Neural progenitor cell (in vitro differentiated cells): Measurements from ENCODE around the gene BBS1. TPM values are rescaled to one million over a fixed set of nuclear protein-coding genes. Genes with fewer than 3 reads are reported as not detected.

Experiments
- DNase-seq: peaks from one replicate; pipeline ENCODE4 v3.0.0-alpha.2; 2016; ENCODE audit warnings: low spot score
- H2AFZ ChIP-seq: fragments of 200-600 bp; sonication (generic); replicated peaks from 2 replicates; pipeline ENCODE4 v1.6.1; 2016; ENCODE audit warnings: antibody characterized with exemption
- H3F3A ChIP-seq: fragments of 200-600 bp; sonication (generic); 2 replicates; pipeline ENCODE4 v1.6.1; 2016; ENCODE audit warnings: antibody characterized with exemption, low read depth
- H3K27ac ChIP-seq: fragments of 200-600 bp; sonication (generic); 2 replicates; pipeline ENCODE4 v1.5.1; 2016; ENCODE audit warnings: mild to moderate bottlenecking
- H3K27me3 ChIP-seq: fragments of 200-600 bp; sonication (generic); 2 replicates; pipeline ENCODE4 v1.6.1; 2016; ENCODE audit warnings: mild to moderate bottlenecking, moderate library complexity
- H3K36me3 ChIP-seq: fragments of 200-600 bp; sonication (generic); 2 replicates; pipeline ENCODE4 v1.5.1; 2016
- H3K4me1 ChIP-seq: fragments of 200-600 bp; sonication (generic); 2 replicates; pipeline ENCODE4 v1.6.1; 2016; ENCODE audit warnings: mixed run types
- H3K4me2 ChIP-seq: fragments of 200-600 bp; sonication (generic); 2 replicates; pipeline ENCODE4 v1.6.1; 2016
- H3K4me3 ChIP-seq: fragments of 200-600 bp; sonication (generic); 2 replicates; pipeline ENCODE4 v1.5.1; 2016
- H3K79me2 ChIP-seq: fragments of 200-600 bp; sonication (generic); 2 replicates; pipeline ENCODE4 v1.6.1; 2016; ENCODE audit warnings: low read depth
- H3K9ac ChIP-seq: fragments of 200-600 bp; sonication (generic); 2 replicates; pipeline ENCODE4 v1.6.1; 2016
- H3K9me3 ChIP-seq: fragments of 200-600 bp; sonication (generic); 2 replicates; pipeline ENCODE4 v1.5.1; 2016; ENCODE audit warnings: low read depth
- H4K20me1 ChIP-seq: fragments of 200-600 bp; sonication (generic); 2 replicates; pipeline ENCODE4 v1.6.1; 2016; ENCODE audit warnings: low read depth
- H3K27ac Mint-ChIP-seq: 3 replicates; pipeline ENCODE4 v1.8.0; 2021; ENCODE audit warnings: mixed read lengths
- H3K27me3 Mint-ChIP-seq: 2 replicates; pipeline ENCODE4 v1.8.0; 2022; ENCODE audit warnings: low read depth, mild to moderate bottlenecking, inconsistent platforms, moderate library complexity, mixed read lengths; ENCODE audit not compliant: insufficient read depth
- H3K36me3 Mint-ChIP-seq: 3 replicates; pipeline ENCODE4 v1.8.0; 2021; ENCODE audit warnings: mixed read lengths
- H3K4me1 Mint-ChIP-seq: 3 replicates; pipeline ENCODE4 v1.8.0; 2021; ENCODE audit warnings: mixed read lengths
- H3K4me3 Mint-ChIP-seq: 3 replicates; pipeline ENCODE4 v1.8.0; 2021; ENCODE audit warnings: mild to moderate bottlenecking, moderate library complexity, mixed read lengths
- H3K9me3 Mint-ChIP-seq: 3 replicates; pipeline ENCODE4 v1.8.0; 2020; ENCODE audit warnings: mixed read lengths
- EZH2 ChIP-seq: fragments of 200-600 bp; sonication (generic); IDR thresholded peaks from 2 replicates; pipeline ENCODE4 v1.6.1; 2017; ENCODE audit warnings: antibody characterized with exemption, mild to moderate bottlenecking, moderate library complexity
- EZH2phosphoT487 ChIP-seq: fragments of 200-600 bp; sonication (generic); IDR thresholded peaks from 2 replicates; pipeline ENCODE4 v1.6.1; 2017; ENCODE audit warnings: antibody characterized with exemption
- total RNA-seq: library from RNA; depleted of rRNA; stranded (reverse); fragments of >200 nt; gene quantifications from 2 replicates; pipeline ENCODE4 v1.2.3, GENCODE V29; 2015; ENCODE audit warnings: low replicate concordance
- TF ChIP-seq, protein P1 (sequence below): fragments of 200-600 bp; sonication (generic); IDR thresholded peaks from 2 replicates; pipeline ENCODE4 v1.5.1; 2017; ENCODE audit warnings: antibody characterized with exemption, mild to moderate bottlenecking

Gene BBS1
- total RNA-seq, 1 donor from 2014 or later, result 42.0 TPM

GRCh38 chr11:66556086-66556485, 45.7 kb downstream of the BBS1 start:
- H3K4me2 ChIP-seq, result no peak overlapping the region
- no peaks in the 10 kb centered on the region for H3F3A ChIP-seq
- no peaks in the 10 kb centered on the region for H4K20me1 ChIP-seq
- Mint-ChIP-seq H3K27ac (peak overlapping the region; percentile 78), H3K9me3 (no peaks in the 10 kb centered on the region), H3K4me3 (no peak overlapping the region), H3K36me3 (no peaks in the 10 kb centered on the region), H3K4me1 (no peaks in the 10 kb centered on the region), H3K27me3 (peaks cover 4% of the 10 kb centered on the region)
- H2AFZ ChIP-seq, result no peak overlapping the region
- TF ChIP-seq, protein P1, sequence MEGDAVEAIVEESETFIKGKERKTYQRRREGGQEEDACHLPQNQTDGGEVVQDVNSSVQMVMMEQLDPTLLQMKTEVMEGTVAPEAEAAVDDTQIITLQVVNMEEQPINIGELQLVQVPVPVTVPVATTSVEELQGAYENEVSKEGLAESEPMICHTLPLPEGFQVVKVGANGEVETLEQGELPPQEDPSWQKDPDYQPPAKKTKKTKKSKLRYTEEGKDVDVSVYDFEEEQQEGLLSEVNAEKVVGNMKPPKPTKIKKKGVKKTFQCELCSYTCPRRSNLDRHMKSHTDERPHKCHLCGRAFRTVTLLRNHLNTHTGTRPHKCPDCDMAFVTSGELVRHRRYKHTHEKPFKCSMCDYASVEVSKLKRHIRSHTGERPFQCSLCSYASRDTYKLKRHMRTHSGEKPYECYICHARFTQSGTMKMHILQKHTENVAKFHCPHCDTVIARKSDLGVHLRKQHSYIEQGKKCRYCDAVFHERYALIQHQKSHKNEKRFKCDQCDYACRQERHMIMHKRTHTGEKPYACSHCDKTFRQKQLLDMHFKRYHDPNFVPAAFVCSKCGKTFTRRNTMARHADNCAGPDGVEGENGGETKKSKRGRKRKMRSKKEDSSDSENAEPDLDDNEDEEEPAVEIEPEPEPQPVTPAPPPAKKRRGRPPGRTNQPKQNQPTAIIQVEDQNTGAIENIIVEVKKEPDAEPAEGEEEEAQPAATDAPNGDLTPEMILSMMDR, result no peak
- no peaks in the 10 kb centered on the region for H3K9me3 ChIP-seq
- H3K36me3 ChIP-seq, result no peaks in the 10 kb centered on the region
- no peak for DNase-seq
- H3K4me3 ChIP-seq, result no peak overlapping the region
- H3K9ac ChIP-seq, result no peak overlapping the region
- H3K79me2 ChIP-seq, result no peaks in the 10 kb centered on the region
- H3K4me1 ChIP-seq, result no peaks in the 10 kb centered on the region
- no peak overlapping the region for H3K27ac ChIP-seq
- no peaks in the 10 kb centered on the region for H3K27me3 ChIP-seq

GRCh38 chr11:66557733-66558326, 47.4 kb downstream of the BBS1 start:
- Histone ChIP-seq H3K79me2 (no peaks in the 10 kb centered on the region), H3K4me3 (no peak overlapping the region), H2AFZ (no peak overlapping the region), H3K4me1 (no peaks in the 10 kb centered on the region), H3F3A (no peaks in the 10 kb centered on the region), H3K27me3 (no peaks in the 10 kb centered on the region), H3K27ac (no peak overlapping the region), H3K9me3 (no peaks in the 10 kb centered on the region), H3K9ac (no peak overlapping the region), H3K36me3 (no peaks in the 10 kb centered on the region), H3K4me2 (no peak overlapping the region), H4K20me1 (no peaks in the 10 kb centered on the region)
- Mint-ChIP-seq H3K4me1 (no peaks in the 10 kb centered on the region), H3K27ac (no peak overlapping the region), H3K9me3 (no peaks in the 10 kb centered on the region), H3K36me3 (no peaks in the 10 kb centered on the region), H3K4me3 (no peak overlapping the region), H3K27me3 (peaks cover under 1% of the 10 kb centered on the region)
- TF ChIP-seq, protein P1, result no peak
- TF ChIP-seq EZH2phosphoT487 (no peak), EZH2 (no peak)
- DNase-seq, result no peak

- H3K27ac ChIP-seq, result no peak overlapping the region
- H3K27ac Mint-ChIP-seq, result no peak overlapping the region
- H3K36me3 ChIP-seq, result no peaks in the 10 kb centered on the region
- H3K4me3 ChIP-seq, result no peak overlapping the region
- TF ChIP-seq EZH2, result no peak
- no peak for TF ChIP-seq EZH2phosphoT487
- TF ChIP-seq, protein P1, result no peak
- H3F3A ChIP-seq, result no peaks in the 10 kb centered on the region
- H2AFZ ChIP-seq, result no peak overlapping the region
- no peaks in the 10 kb centered on the region for H4K20me1 ChIP-seq
- no peaks in the 10 kb centered on the region for H3K4me1 ChIP-seq
- H3K27me3 ChIP-seq, result no peaks in the 10 kb centered on the region
- H3K36me3 Mint-ChIP-seq, result no peaks in the 10 kb centered on the region
- no peaks in the 10 kb centered on the region for H3K27me3 Mint-ChIP-seq
- H3K9me3 Mint-ChIP-seq, result no peaks in the 10 kb centered on the region
- no peak overlapping the region for H3K4me2 ChIP-seq
- no peak for DNase-seq
- no peaks in the 10 kb centered on the region for H3K79me2 ChIP-seq
- no peaks in the 10 kb centered on the region for H3K9me3 ChIP-seq
- H3K9ac ChIP-seq, result no peak overlapping the region
- no peaks in the 10 kb centered on the region for H3K4me1 Mint-ChIP-seq
- no peak overlapping the region for H3K4me3 Mint-ChIP-seq
These were observed 48.9 kb downstream of the BBS1 start for GRCh38 chr11:66559142-66559865.
